Activated naive CD8-positive, alpha-beta T cell (primary cell): ENCODE measurements around the gene RASA4.
"Not testable (repeated sequence)": the region's sequence is repeated elsewhere in the genome, so short reads cannot be mapped to it uniquely, and the experiment has no call there.

Experiments used
- H3K27ac Mint-ChIP-seq: one replicate; pipeline ENCODE4 v1.8.0; 2021; ENCODE audit warnings: mixed read lengths
- H3K27me3 Mint-ChIP-seq: one replicate; pipeline ENCODE4 v1.8.0; 2021; ENCODE audit warnings: mixed read lengths
- H3K36me3 Mint-ChIP-seq: one replicate; pipeline ENCODE4 v1.8.0; 2021; ENCODE audit warnings: mixed read lengths
- H3K4me1 Mint-ChIP-seq: one replicate; pipeline ENCODE4 v1.8.0; 2021; ENCODE audit warnings: low read depth, mixed read lengths
- H3K4me3 Mint-ChIP-seq: one replicate; pipeline ENCODE4 v1.8.0; 2021; ENCODE audit warnings: mild to moderate bottlenecking, mixed read lengths
- H3K9me3 Mint-ChIP-seq: one replicate; pipeline ENCODE4 v1.8.0; 2021; ENCODE audit warnings: low read depth, mixed read lengths

RASA4 gene

GRCh38 chr7:102616507-102617125, at the start of gene RASA4:
RASA4 (minus strand) TSS chr7:102616756; CDS start chr7:102616689, 67 bp downstream.
- H3K27ac Mint-ChIP-seq, H3K4me1 Mint-ChIP-seq, H3K9me3 Mint-ChIP-seq, H3K36me3 Mint-ChIP-seq, H3K27me3 Mint-ChIP-seq: not testable (repeated sequence)
- H3K4me3 Mint-ChIP-seq, result peak within 1 kb of the TSS; percentile 42

- not testable (repeated sequence) for H3K27me3 Mint-ChIP-seq, H3K4me1 Mint-ChIP-seq, H3K9me3 Mint-ChIP-seq, H3K27ac Mint-ChIP-seq, H3K36me3 Mint-ChIP-seq, H3K4me3 Mint-ChIP-seq
Measured at GRCh38 chr7:102664765-102665164, 48.2 kb upstream of the RASA4 start.

GRCh38 chr7:102649924-102650323, 33.4 kb upstream of the RASA4 start, which contains the start of gene SPDYE2B:
SPDYE2B (plus strand) TSS chr7:102650319; CDS start chr7:102652349, 2,030 bp downstream.
- H3K4me3 Mint-ChIP-seq, H3K27me3 Mint-ChIP-seq, H3K27ac Mint-ChIP-seq, H3K9me3 Mint-ChIP-seq, H3K4me1 Mint-ChIP-seq, H3K36me3 Mint-ChIP-seq: not testable (repeated sequence)

- H3K9me3 Mint-ChIP-seq, H3K4me1 Mint-ChIP-seq, H3K27me3 Mint-ChIP-seq, H3K4me3 Mint-ChIP-seq, H3K36me3 Mint-ChIP-seq, H3K27ac Mint-ChIP-seq: not testable (repeated sequence)
Measured at GRCh38 chr7:102647813-102648212, 31.3 kb upstream of the RASA4 start.

- not testable (repeated sequence) for H3K4me3 Mint-ChIP-seq, H3K4me1 Mint-ChIP-seq, H3K9me3 Mint-ChIP-seq, H3K27me3 Mint-ChIP-seq, H3K36me3 Mint-ChIP-seq, H3K27ac Mint-ChIP-seq
Measured at GRCh38 chr7:102643404-102643803, 26.8 kb upstream of the RASA4 start.

- not testable (repeated sequence) for H3K9me3 Mint-ChIP-seq, H3K27me3 Mint-ChIP-seq, H3K27ac Mint-ChIP-seq, H3K4me3 Mint-ChIP-seq, H3K4me1 Mint-ChIP-seq, H3K36me3 Mint-ChIP-seq
Measured at GRCh38 chr7:102642691-102643090, 26.1 kb upstream of the RASA4 start, which contains the start of gene UPK3BL1. UPK3BL1 (minus strand) TSS chr7:102642791; CDS start chr7:102642741, 50 bp downstream.

- H3K4me3 Mint-ChIP-seq, H3K27me3 Mint-ChIP-seq, H3K36me3 Mint-ChIP-seq, H3K27ac Mint-ChIP-seq, H3K4me1 Mint-ChIP-seq, H3K9me3 Mint-ChIP-seq: not testable (repeated sequence)
Measured at GRCh38 chr7:102638848-102639247, 22.3 kb upstream of the RASA4 start.

- not testable (repeated sequence) for H3K4me3 Mint-ChIP-seq, H3K36me3 Mint-ChIP-seq
Measured at GRCh38 chr7:102636956-102637355, 20.4 kb upstream of the RASA4 start.

GRCh38 chr7:102635354-102635753, 18.8 kb upstream of the RASA4 start:
- not testable (repeated sequence) for H3K4me1 Mint-ChIP-seq, H3K9me3 Mint-ChIP-seq, H3K27ac Mint-ChIP-seq, H3K27me3 Mint-ChIP-seq, H3K36me3 Mint-ChIP-seq, H3K4me3 Mint-ChIP-seq

More at GRCh38 chr7:102636956-102637355, 20.4 kb upstream of the RASA4 start:
- H3K9me3 Mint-ChIP-seq, H3K27me3 Mint-ChIP-seq, H3K27ac Mint-ChIP-seq, H3K4me1 Mint-ChIP-seq: not testable (repeated sequence)

GRCh38 chr7:102634299-102634698, 17.7 kb upstream of the RASA4 start:
- not testable (repeated sequence) for H3K36me3 Mint-ChIP-seq, H3K4me3 Mint-ChIP-seq, H3K27ac Mint-ChIP-seq, H3K27me3 Mint-ChIP-seq, H3K9me3 Mint-ChIP-seq, H3K4me1 Mint-ChIP-seq

GRCh38 chr7:102630622-102631021, 14.1 kb upstream of the RASA4 start:
- not testable (repeated sequence) for H3K4me3 Mint-ChIP-seq, H3K4me1 Mint-ChIP-seq, H3K27ac Mint-ChIP-seq, H3K36me3 Mint-ChIP-seq, H3K27me3 Mint-ChIP-seq, H3K9me3 Mint-ChIP-seq

GRCh38 chr7:102627271-102627904, 10.8 kb upstream of the RASA4 start:
- not testable (repeated sequence) for H3K4me1 Mint-ChIP-seq, H3K27me3 Mint-ChIP-seq, H3K27ac Mint-ChIP-seq, H3K4me3 Mint-ChIP-seq, H3K36me3 Mint-ChIP-seq, H3K9me3 Mint-ChIP-seq

GRCh38 chr7:102618122-102618521, 1.6 kb upstream of the RASA4 start:
- not testable (repeated sequence) for H3K4me1 Mint-ChIP-seq, H3K27me3 Mint-ChIP-seq, H3K9me3 Mint-ChIP-seq, H3K4me3 Mint-ChIP-seq, H3K36me3 Mint-ChIP-seq, H3K27ac Mint-ChIP-seq

- H3K9me3 Mint-ChIP-seq, H3K27ac Mint-ChIP-seq, H3K27me3 Mint-ChIP-seq, H3K4me1 Mint-ChIP-seq, H3K36me3 Mint-ChIP-seq, H3K4me3 Mint-ChIP-seq: not testable (repeated sequence)
Measured at GRCh38 chr7:102615930-102616329, 626 bp downstream of the RASA4 start.

GRCh38 chr7:102614873-102615272, 1.7 kb downstream of the RASA4 start:
- H3K27ac Mint-ChIP-seq, H3K36me3 Mint-ChIP-seq, H3K4me3 Mint-ChIP-seq, H3K4me1 Mint-ChIP-seq, H3K27me3 Mint-ChIP-seq, H3K9me3 Mint-ChIP-seq: not testable (repeated sequence)

- H3K36me3 Mint-ChIP-seq, H3K9me3 Mint-ChIP-seq, H3K4me3 Mint-ChIP-seq, H3K27ac Mint-ChIP-seq, H3K27me3 Mint-ChIP-seq, H3K4me1 Mint-ChIP-seq: not testable (repeated sequence)
Measured at GRCh38 chr7:102614346-102614697, 2.2 kb downstream of the RASA4 start.
